Measurements from ENCODE around the gene OGDH. TPM values are rescaled to one million over a fixed set of nuclear protein-coding genes. Genes with fewer than 3 reads are reported as not detected.

The OGDH gene
- total and polyA plus RNA-seq, 10 of the 15 experiments (the other 5 are each of a cell fraction or from before 2014, with no cell fraction given) = 4.1 to 103 (median 48.4) TPM

GRCh38 chr7:44561481-44561880 lies 44.9 kb upstream of the OGDH start:
- 86% methylated on average over 6 of the region's 6 CpGs for WGBS (ENCODE audit: insufficient coverage, insufficient replicate concordance, low lambda C conversion rate, missing lambda C conversion rate)
- CTCF ChIA-PET = no interaction called here
- no peak for FAIRE-seq
- Histone ChIP-seq H3K9ac (ENCODE audit: control insufficient read depth, insufficient read depth, low read length) (no peak overlapping the region), H4K20me1 (ENCODE audit: control insufficient read depth, insufficient read depth) (peaks cover 2% of the 10 kb centered on the region; the same call in 1 of the 2 replicates), H3K36me3 (ENCODE audit: control insufficient read depth in 2 of 2, insufficient read depth in 2 of 2, low read length in 1 of 2) (peaks cover 16 to 20% of the 10 kb centered on the region in 2 experiments), H3K4me3 (no peak overlapping the region), H3K27me3 (replicated peaks in 1 of 2; ENCODE audit: control insufficient read depth in 2 of 2, insufficient read depth in 2 of 2, low read length in 1 of 2) (no peaks in the 10 kb centered on the region), H3K4me1 (ENCODE audit: control insufficient read depth, insufficient read depth, low read length) (no peaks in the 10 kb centered on the region), H3K79me2 (ENCODE audit: control insufficient read depth, insufficient read depth, low read length) (no peaks in the 10 kb centered on the region), H3K4me2 (ENCODE audit: control insufficient read depth, insufficient read depth) (no peak overlapping the region), H3K9me3 (replicated peaks; ENCODE audit: control insufficient read depth, insufficient read depth, low read length) (no peaks in the 10 kb centered on the region), H2AFZ (ENCODE audit: control insufficient read depth, low read depth, low read length) (no peak overlapping the region), H3K27ac (ENCODE audit: control insufficient read depth, insufficient read depth) (no peak overlapping the region)
- SMC1A ChIA-PET (ENCODE audit: uncharacterized antibody, unreplicated experiment) = interaction anchor here (1.4 kb wide), 1 partner anchor 283 kb away, joined by 5 read pairs; no protein-coding TSS in a partner anchor
- DNase-seq (ENCODE audit: low read depth, low spot score) = no peak
- no peak for ATAC-seq
- POLR2A ChIA-PET = interaction anchor here (0.7 kb wide), 1 partner anchor 252 kb away, joined by 3 read pairs; no protein-coding TSS in a partner anchor
- in situ Hi-C loops (cut with MboI) = no loop called here
- intact Hi-C loops (cut with micrococcal nuclease; ENCODE audit: unreplicated experiment) = no loop called here
- RAD21 ChIA-PET (ENCODE audit: unreplicated experiment) = no interaction called here
- no TSS peak for BruUV-seq (replicated peaks)
- TF ChIP-seq TBL1XR1 (IDR thresholded peaks at IDR 0.05; ENCODE audit: low read depth, low read length) (no peak), E2F8 (IDR thresholded peaks at IDR 0.05; ENCODE audit: low read depth, partially characterized antibody) (no peak), JUNB (IDR thresholded peaks at IDR 0.05) (no peak), CBX5 (IDR thresholded peaks at IDR 0.05; ENCODE audit: low read depth) (no peak), TCF7 (IDR thresholded peaks at IDR 0.05; ENCODE audit: borderline replicate concordance) (no peak), ZBTB4 (CRISPR knock-in tag; IDR thresholded peaks at IDR 0.05) (no peak), POLR2AphosphoS5 (IDR thresholded peaks at IDR 0.05; ENCODE audit: low read length) (no peak; the same call in 1 of the 2 replicates), ASH2L (IDR thresholded peaks at IDR 0.05; ENCODE audit: borderline replicate concordance, low read depth) (no peak), ZNF592 (IDR thresholded peaks at IDR 0.05) (no peak), ESRRA (IDR thresholded peaks at IDR 0.05; ENCODE audit: low read length) (no peak), TCF12 (IDR thresholded peaks at IDR 0.05; ENCODE audit: low read depth, low read length) (no peak), MAX (IDR thresholded peaks at IDR 0.05; ENCODE audit: low read depth, low read length) (no peak), RAD21 (IDR thresholded peaks at IDR 0.05; ENCODE audit: insufficient read depth, low read depth, low read length) (no peak), BRCA1 (IDR thresholded peaks at IDR 0.05; ENCODE audit: low read depth, low read length) (no peak), ZBED1 (IDR thresholded peaks at IDR 0.05; ENCODE audit: borderline replicate concordance) (no peak), MTA3 (IDR thresholded peaks at IDR 0.05; ENCODE audit: borderline replicate concordance, low read length) (no peak)
